ENCODE results near the gene RPL18A.

DNA sequence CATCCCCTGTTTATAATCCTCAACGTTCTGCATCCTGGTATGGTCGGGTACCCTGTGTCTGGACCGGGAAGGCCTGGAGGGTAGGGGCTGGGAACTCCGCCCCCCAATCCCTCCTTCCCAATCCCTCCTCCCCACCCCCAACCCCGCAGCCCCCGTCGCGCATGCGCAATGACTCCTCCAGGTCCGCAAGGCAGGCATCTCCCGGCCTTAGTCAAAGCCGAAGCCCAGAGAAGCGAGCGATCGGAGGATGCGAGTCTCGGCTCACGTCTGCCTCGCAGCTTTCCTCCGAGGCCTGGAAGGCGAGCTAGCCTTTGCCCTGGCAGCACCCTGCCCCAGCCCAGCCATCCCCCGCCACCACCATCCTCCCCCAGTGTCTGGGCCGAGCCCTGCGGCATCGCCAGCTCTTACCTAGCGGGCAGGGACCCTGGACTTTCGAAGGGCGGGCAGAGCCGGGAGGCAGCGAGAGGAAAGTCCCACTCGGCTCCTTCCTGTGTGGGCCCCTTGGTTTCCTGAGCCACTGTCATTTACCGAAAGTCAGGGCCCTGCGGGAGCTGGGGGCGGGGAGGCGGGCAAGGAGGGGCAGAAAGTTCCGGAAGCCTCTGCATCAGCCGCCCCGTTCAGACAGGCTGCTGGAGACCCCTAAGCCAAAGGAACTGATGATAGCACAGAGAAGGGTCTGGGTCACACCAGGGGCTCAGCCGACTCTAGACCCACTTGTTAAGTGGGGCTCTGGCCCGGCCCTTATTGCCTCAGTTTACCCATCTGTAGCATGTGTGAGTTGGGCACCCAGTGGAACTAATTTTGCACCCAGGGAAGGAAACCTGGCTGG, 12.0 kb upstream of the RPL18A start, which contains the start of gene JAK3:
- TF ChIP-seq EZH2phosphoT487 (IDR thresholded peaks at IDR 0.05; ENCODE audit: insufficient read depth, low read depth) (no peak), EZH2 (IDR thresholded peaks at IDR 0.05; ENCODE audit: insufficient read depth, poor library complexity, severe bottlenecking) (no peak)

All from GM23248 (cell line).